Fibroblast of lung (primary cell): ENCODE data around the gene ZFP36L1. TPM values are rescaled to one million over a fixed set of nuclear protein-coding genes. Genes with fewer than 3 reads are reported as not detected.

ENCODE experiments used
- DNase-seq, 2 donors: peaks; one replicate each; pipeline versions ENCODE4 v3.0.0 to v3.0.0-alpha.2; 2010; ENCODE audit warnings: low read depth in 2 of 2
- H2AFZ ChIP-seq: 2 replicates; pipeline ENCODE4 v1.5.1; 2012; ENCODE audit warnings: low read length, control low read depth, inconsistent platforms
- H3K27ac ChIP-seq: 2 replicates; pipeline ENCODE4 v1.5.1; 2011; ENCODE audit warnings: low read length, control low read depth; ENCODE audit not compliant: insufficient read depth
- H3K27me3 ChIP-seq: 2 replicates; pipeline ENCODE4 v1.5.1; 2011; ENCODE audit warnings: mild to moderate bottlenecking, low read length; ENCODE audit not compliant: control insufficient read depth, insufficient read depth
- H3K36me3 ChIP-seq: 2 replicates; pipeline ENCODE4 v1.5.1; 2011; ENCODE audit warnings: low read length; ENCODE audit not compliant: control insufficient read depth, insufficient read depth
- H3K4me1 ChIP-seq: 2 replicates; pipeline ENCODE4 v1.5.1; 2011; ENCODE audit warnings: low read length; ENCODE audit not compliant: control insufficient read depth, insufficient read depth; ENCODE audit errors: extremely low read depth
- H3K4me2 ChIP-seq: 2 replicates; pipeline ENCODE4 v1.5.1; 2011; ENCODE audit warnings: low read length, control low read depth; ENCODE audit not compliant: insufficient read depth; ENCODE audit errors: extremely low read depth
- H3K4me3 ChIP-seq, 4 experiments: fragments of 200-600 bp in 1 of 4; sonication (generic) in 1 of 4; replicated peaks in 1 of 4; 2 replicates each; pipeline ENCODE4 v1.5.1; 2011 to 2016; ENCODE audit warnings: low read length in 4 of 4, low read depth in 3 of 4, mild to moderate bottlenecking in 3 of 4, control low read depth in 2 of 4, inconsistent platforms in 1 of 4, mixed read lengths in 1 of 4; ENCODE audit not compliant: insufficient read depth in 1 of 4; ENCODE audit errors: control extremely low read depth in 1 of 4
- H3K79me2 ChIP-seq: 2 replicates; pipeline ENCODE4 v1.5.1; 2012; ENCODE audit warnings: mild to moderate bottlenecking, low read length, inconsistent platforms; ENCODE audit not compliant: control insufficient read depth, insufficient read depth
- H3K9ac ChIP-seq: 2 replicates; pipeline ENCODE4 v1.5.1; 2011; ENCODE audit warnings: mild to moderate bottlenecking, low read length, control low read depth; ENCODE audit not compliant: insufficient read depth
- H3K9me3 ChIP-seq: 2 replicates; pipeline ENCODE4 v1.5.1; 2012; ENCODE audit warnings: low read depth, low read length; ENCODE audit not compliant: control insufficient read depth, insufficient read depth
- H4K20me1 ChIP-seq: 2 replicates; pipeline ENCODE4 v1.5.1; 2011; ENCODE audit warnings: low read length; ENCODE audit not compliant: control insufficient read depth, insufficient read depth; ENCODE audit errors: extremely low read depth
- CTCF ChIP-seq, 2 donors: IDR thresholded peaks in 1 of 2; conservative IDR thresholded peaks in 1 of 2; 1 replicate in 1 of 2; 2 replicates in 1 of 2; pipeline ENCODE4 v1.5.1; 2011 to 2012; ENCODE audit warnings: low read length in 2 of 2, control low read depth in 1 of 2, inconsistent platforms in 1 of 2, low read depth in 1 of 2, mild to moderate bottlenecking in 1 of 2
- EZH2 ChIP-seq: IDR thresholded peaks from 2 replicates; pipeline ENCODE4 v1.5.1; 2012; ENCODE audit warnings: low read length, control low read depth, mild to moderate bottlenecking; ENCODE audit errors: missing control alignments
- polyA plus RNA-seq, 2 donors: library from polyadenylated mRNA; depleted of rRNA in 1 of 2; stranded (reverse) in 1 of 2; unstranded in 1 of 2; fragments of >200 nt; gene quantifications; 2 replicates each; pipeline ENCODE4 v1.2.1, GENCODE V29; 2011 to 2012; ENCODE audit warnings: missing spikeins in 1 of 2
- total RNA-seq: library from RNA; depleted of rRNA; stranded (reverse); fragments of >200 nt; gene quantifications from 2 replicates; pipeline ENCODE4 v1.2.1, GENCODE V29; 2014

ZFP36L1 gene
- total and polyA plus RNA-seq, 2 donors (not counting 1 experiment from before 2014, with no cell fraction given): 22.0 to 41.7 TPM

DNA sequence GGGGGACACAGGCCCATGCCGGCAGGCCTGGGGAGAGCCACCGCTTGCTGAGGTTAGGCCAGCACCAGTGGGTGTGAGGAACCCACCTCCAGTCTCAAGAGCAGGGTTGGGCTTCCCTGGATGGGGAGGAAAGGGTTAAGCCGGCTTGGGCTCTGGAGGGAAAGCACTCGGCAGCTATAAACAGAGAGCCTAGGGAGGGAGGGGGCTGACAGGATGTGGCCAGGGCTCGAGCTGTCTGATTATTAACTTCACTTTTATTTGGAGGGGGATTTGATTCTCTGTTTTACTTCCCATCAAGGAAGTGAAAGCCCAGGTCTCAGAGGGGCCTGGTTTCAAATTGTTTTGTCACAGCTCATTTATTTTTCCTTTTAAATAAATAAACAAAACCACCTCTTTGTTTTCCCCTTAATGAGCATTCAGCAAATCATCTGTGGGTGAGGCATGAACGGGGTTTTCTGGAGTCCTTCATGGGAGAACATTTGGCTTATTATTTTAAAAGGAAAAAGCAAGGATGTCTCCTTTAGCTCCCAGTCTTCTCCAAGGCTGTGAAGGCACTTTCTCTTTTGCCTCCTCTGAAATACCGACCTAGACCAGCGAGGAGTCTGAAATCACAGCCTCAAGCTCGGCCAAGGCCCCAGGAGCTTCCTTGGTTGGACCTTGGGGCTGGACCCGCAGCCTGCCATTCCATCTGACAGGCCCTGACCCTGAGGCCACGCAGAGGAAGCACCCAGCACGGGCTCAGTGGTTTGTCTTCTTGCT, 21.9 kb upstream of the ZFP36L1 start:
- Histone ChIP-seq H3K9ac (peak overlapping the region; percentile 48), H3K36me3 (peaks cover 2% of the 10 kb centered on the region), H2AFZ (peak overlapping the region; percentile 36), H3K4me1 (peaks cover 18% of the 10 kb centered on the region), H4K20me1 (no peaks in the 10 kb centered on the region), H3K9me3 (no peaks in the 10 kb centered on the region), H3K27me3 (no peaks in the 10 kb centered on the region), H3K27ac (peak overlapping the region; percentile 93), H3K79me2 (peaks cover 8% of the 10 kb centered on the region), H3K4me3 (peak overlapping the region; percentile 22 to 39 (median 24)), H3K4me2 (peak overlapping the region; percentile 91)
- no peak for TF ChIP-seq EZH2
- TF ChIP-seq CTCF (conservative IDR thresholded peaks at IDR 0.05 in 1 of 2, IDR thresholded peaks at IDR 0.05 in 1 of 2; ENCODE audit: low read depth in 1 of 2, low read length in 2 of 2): no peak
- DNase-seq: peak; percentile 69 to 72

DNA sequence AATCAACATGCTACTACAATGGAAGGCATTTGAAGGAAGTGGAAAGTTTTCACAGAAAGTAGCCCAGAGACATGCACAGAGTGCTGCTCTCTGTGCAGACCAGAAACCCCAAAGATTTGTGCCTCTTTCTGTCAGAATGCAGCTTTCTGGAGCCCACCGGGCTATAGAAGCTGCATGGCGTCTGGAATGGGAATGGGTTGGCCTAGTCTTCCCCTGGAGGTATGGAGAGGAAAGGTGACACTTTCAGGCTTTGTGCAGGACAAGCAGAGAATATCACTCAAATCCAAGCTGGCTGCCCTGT, 21.3 kb upstream of the ZFP36L1 start:
- no peak for DNase-seq
- Histone ChIP-seq H3K4me2 (peak overlapping the region; percentile 91), H3K4me1 (peaks cover 18% of the 10 kb centered on the region), H3K9ac (peak overlapping the region; percentile 26), H4K20me1 (no peaks in the 10 kb centered on the region), H3K27ac (peak overlapping the region; percentile 93), H3K4me3 (peak overlapping the region in 2 of 4 experiments; percentile 25 to 39), H3K9me3 (no peaks in the 10 kb centered on the region), H3K36me3 (peaks cover 2% of the 10 kb centered on the region), H3K27me3 (no peaks in the 10 kb centered on the region), H3K79me2 (peaks cover 8% of the 10 kb centered on the region), H2AFZ (peak overlapping the region; percentile 36)
- no peak for TF ChIP-seq EZH2
- TF ChIP-seq CTCF (conservative IDR thresholded peaks at IDR 0.05 in 1 of 2, IDR thresholded peaks at IDR 0.05 in 1 of 2; ENCODE audit: low read depth in 1 of 2, low read length in 2 of 2): no peak

- H3K4me3 ChIP-seq: no peak overlapping the region
- H3K4me2 ChIP-seq: no peak overlapping the region
- no peaks in the 10 kb centered on the region for H3K27me3 ChIP-seq
- TF ChIP-seq CTCF (conservative IDR thresholded peaks at IDR 0.05 in 1 of 2, IDR thresholded peaks at IDR 0.05 in 1 of 2; ENCODE audit: low read depth in 1 of 2, low read length in 2 of 2) (no peak), EZH2 (no peak)
- peaks cover 8% of the 10 kb centered on the region for H3K79me2 ChIP-seq
- H4K20me1 ChIP-seq: no peaks in the 10 kb centered on the region
- H2AFZ ChIP-seq: no peak overlapping the region
- no peak overlapping the region for H3K27ac ChIP-seq
- H3K36me3 ChIP-seq: peaks cover 2% of the 10 kb centered on the region
- H3K4me1 ChIP-seq: peaks cover 18% of the 10 kb centered on the region
- DNase-seq: no peak
- H3K9me3 ChIP-seq: no peaks in the 10 kb centered on the region
- H3K9ac ChIP-seq: no peak overlapping the region
Observed at GRCh38 chr14:68813318-68813838, 20.5 kb upstream of the ZFP36L1 start.
